SH-SY5Y (cell line): Measurements from ENCODE around the gene RSRC1.

ENCODE experiments used
- GATA2 ChIP-seq: IDR thresholded peaks from 2 replicates; pipeline ENCODE4 v1.6.1; 2011; ENCODE audit warnings: mild to moderate bottlenecking, low read depth, low read length
- GATA3 ChIP-seq: IDR thresholded peaks from 2 replicates; pipeline ENCODE4 v1.6.1; 2011; ENCODE audit warnings: low read depth, mild to moderate bottlenecking, low read length, moderate library complexity

RSRC1 gene

GRCh38 chr3:158158969-158159368 lies 49.1 kb downstream of the RSRC1 start:
- TF ChIP-seq GATA2 (no peak), GATA3 (no peak)

GRCh38 chr3:158159714-158160113 lies 49.8 kb downstream of the RSRC1 start:
- no peak for TF ChIP-seq GATA2
- no peak for TF ChIP-seq GATA3

- no peak for TF ChIP-seq GATA3
- TF ChIP-seq GATA2 = no peak
These were observed 51.1 kb downstream of the RSRC1 start for GRCh38 chr3:158160958-158161357.

GRCh38 chr3:158165141-158165655 lies 55.3 kb downstream of the RSRC1 start:
- no peak for TF ChIP-seq GATA3
- TF ChIP-seq GATA2 = no peak

GRCh38 chr3:158165730-158166129 lies 55.8 kb downstream of the RSRC1 start:
- no peak for TF ChIP-seq GATA2
- no peak for TF ChIP-seq GATA3

GRCh38 chr3:158166223-158166622 lies 56.3 kb downstream of the RSRC1 start:
- no peak for TF ChIP-seq GATA3
- no peak for TF ChIP-seq GATA2

- TF ChIP-seq GATA2 (no peak), GATA3 (no peak)
These were observed 58.1 kb downstream of the RSRC1 start for GRCh38 chr3:158167737-158168557.

GRCh38 chr3:158169091-158169491 lies 59.2 kb downstream of the RSRC1 start:
- TF ChIP-seq GATA3 (no peak), GATA2 (no peak)

- no peak for TF ChIP-seq GATA2
- no peak for TF ChIP-seq GATA3
These were observed 71.2 kb downstream of the RSRC1 start for GRCh38 chr3:158181096-158181495.

- TF ChIP-seq GATA2 (no peak), GATA3 (no peak)
These were observed 75.8 kb downstream of the RSRC1 start for GRCh38 chr3:158185711-158186110.

- TF ChIP-seq GATA3 (no peak), GATA2 (no peak)
These were observed 91.1 kb downstream of the RSRC1 start for GRCh38 chr3:158200955-158201354.

- no peak for TF ChIP-seq GATA2
- no peak for TF ChIP-seq GATA3
These were observed 95.4 kb downstream of the RSRC1 start for GRCh38 chr3:158205324-158205723.

GRCh38 chr3:158205994-158206393 lies 96.1 kb downstream of the RSRC1 start:
- TF ChIP-seq GATA3 (no peak), GATA2 (no peak)

- no peak for TF ChIP-seq GATA3
- TF ChIP-seq GATA2 = no peak
These were observed 100.2 kb downstream of the RSRC1 start for GRCh38 chr3:158210067-158210466.

GRCh38 chr3:158213461-158213860 lies 103.6 kb downstream of the RSRC1 start:
- TF ChIP-seq GATA2 (no peak), GATA3 (no peak)
